ENCODE results near the gene IL1RL2.
A peak's percentile ranks its signal among the peaks of the same experiment; 100 is the strongest.

Gene IL1RL2

DNA sequence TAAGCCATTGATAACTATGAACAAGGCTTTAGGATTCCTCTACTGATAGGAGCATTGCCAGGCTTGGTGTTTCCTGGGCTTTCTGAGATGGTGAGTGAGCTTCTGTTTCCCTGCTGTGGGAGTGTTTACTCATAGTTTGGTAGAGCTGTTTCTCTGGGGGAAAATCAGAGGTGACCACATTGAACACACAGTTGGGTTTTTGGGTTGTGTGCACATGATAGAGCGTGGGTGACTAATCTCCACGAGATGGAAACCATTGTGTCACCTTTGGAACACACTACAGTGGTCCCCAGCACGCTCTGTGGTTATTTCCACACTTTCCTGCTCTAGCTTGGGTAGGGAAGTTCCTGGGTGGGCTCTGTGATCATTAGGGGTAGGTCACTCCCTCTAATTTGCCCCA, 38.9 kb upstream of the IL1RL2 start:
- H3K4me3 ChIP-seq (ENCODE audit: low read depth, low read length), result no peak overlapping the region
- TF ChIP-seq, protein P1, sequence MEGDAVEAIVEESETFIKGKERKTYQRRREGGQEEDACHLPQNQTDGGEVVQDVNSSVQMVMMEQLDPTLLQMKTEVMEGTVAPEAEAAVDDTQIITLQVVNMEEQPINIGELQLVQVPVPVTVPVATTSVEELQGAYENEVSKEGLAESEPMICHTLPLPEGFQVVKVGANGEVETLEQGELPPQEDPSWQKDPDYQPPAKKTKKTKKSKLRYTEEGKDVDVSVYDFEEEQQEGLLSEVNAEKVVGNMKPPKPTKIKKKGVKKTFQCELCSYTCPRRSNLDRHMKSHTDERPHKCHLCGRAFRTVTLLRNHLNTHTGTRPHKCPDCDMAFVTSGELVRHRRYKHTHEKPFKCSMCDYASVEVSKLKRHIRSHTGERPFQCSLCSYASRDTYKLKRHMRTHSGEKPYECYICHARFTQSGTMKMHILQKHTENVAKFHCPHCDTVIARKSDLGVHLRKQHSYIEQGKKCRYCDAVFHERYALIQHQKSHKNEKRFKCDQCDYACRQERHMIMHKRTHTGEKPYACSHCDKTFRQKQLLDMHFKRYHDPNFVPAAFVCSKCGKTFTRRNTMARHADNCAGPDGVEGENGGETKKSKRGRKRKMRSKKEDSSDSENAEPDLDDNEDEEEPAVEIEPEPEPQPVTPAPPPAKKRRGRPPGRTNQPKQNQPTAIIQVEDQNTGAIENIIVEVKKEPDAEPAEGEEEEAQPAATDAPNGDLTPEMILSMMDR (IDR thresholded peaks at IDR 0.05; ENCODE audit: insufficient read depth, low read depth, low read length, missing control alignments), result no peak
- DNase-seq (ENCODE audit: low read depth), result peak; percentile 22

GRCh38 chr2:102149243-102149642, 37.6 kb upstream of the IL1RL2 start:
- H3K4me3 ChIP-seq (ENCODE audit: low read depth, low read length), result no peak overlapping the region
- DNase-seq (ENCODE audit: low read depth), result no peak
- TF ChIP-seq, protein P1 (IDR thresholded peaks at IDR 0.05; ENCODE audit: insufficient read depth, low read depth, low read length, missing control alignments), result no peak

DNA sequence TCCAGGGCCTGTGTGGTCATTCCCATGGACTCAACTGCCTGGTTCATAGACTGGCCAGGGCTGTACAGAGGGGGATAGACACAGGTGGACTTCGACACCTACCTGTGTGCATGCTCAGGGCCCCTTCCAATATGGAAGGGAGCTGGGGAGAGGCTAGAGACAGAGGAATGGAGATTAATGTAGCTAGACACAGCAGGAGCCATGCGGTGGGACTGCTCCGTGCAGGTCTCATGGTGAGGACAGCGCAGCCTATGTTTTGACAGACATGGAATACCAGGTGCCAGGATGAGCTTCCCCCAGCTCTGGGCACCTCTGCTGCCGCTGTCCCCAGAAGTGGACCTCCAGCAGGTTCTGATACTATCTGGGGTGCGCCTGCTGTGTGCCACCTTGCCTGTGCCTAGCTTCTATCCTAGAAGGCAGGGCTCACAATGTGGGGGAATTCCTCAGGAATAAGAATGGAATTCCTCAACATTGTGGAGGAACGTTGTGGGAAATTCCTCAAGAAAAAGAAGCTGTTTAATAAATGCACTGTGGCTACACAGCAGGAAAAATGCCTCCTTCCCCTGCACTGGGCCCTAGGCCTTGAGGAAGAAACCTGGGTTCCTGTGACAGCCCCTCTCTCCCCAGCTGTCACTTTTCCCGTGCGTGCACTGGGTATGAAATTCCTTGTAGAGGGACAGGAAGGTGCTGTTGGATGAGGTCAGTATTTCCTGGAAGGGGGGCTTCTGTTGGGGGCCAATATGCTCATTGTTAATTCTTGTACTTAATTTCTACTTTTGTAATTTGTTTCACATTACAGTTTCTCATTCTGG, 37.0 kb upstream of the IL1RL2 start:
- no peak for DNase-seq (ENCODE audit: low read depth)
- H3K4me3 ChIP-seq (ENCODE audit: low read depth, low read length), result no peak overlapping the region
- TF ChIP-seq, protein P1 (IDR thresholded peaks at IDR 0.05; ENCODE audit: insufficient read depth, low read depth, low read length, missing control alignments), result no peak

- TF ChIP-seq, protein P1 (IDR thresholded peaks at IDR 0.05; ENCODE audit: insufficient read depth, low read depth, low read length, missing control alignments), result no peak
- DNase-seq (ENCODE audit: low read depth), result no peak
- no peak overlapping the region for H3K4me3 ChIP-seq (ENCODE audit: low read depth, low read length)
Measured at GRCh38 chr2:102154364-102154763, 32.5 kb upstream of the IL1RL2 start.

- DNase-seq (ENCODE audit: low read depth), result no peak
- TF ChIP-seq, protein P1 (IDR thresholded peaks at IDR 0.05; ENCODE audit: insufficient read depth, low read depth, low read length, missing control alignments), result no peak
- no peak overlapping the region for H3K4me3 ChIP-seq (ENCODE audit: low read depth, low read length)
Measured at GRCh38 chr2:102154946-102155702, 31.7 kb upstream of the IL1RL2 start.

GRCh38 chr2:102155703-102156515, 30.9 kb upstream of the IL1RL2 start:
- H3K4me3 ChIP-seq (ENCODE audit: low read depth, low read length), result no peak overlapping the region
- DNase-seq (ENCODE audit: low read depth), result no peak
- TF ChIP-seq, protein P1 (IDR thresholded peaks at IDR 0.05; ENCODE audit: insufficient read depth, low read depth, low read length, missing control alignments), result no peak

Measured in GM12865 (cell line).